ENCODE results near the gene BBS12. TPM values are rescaled to one million over a fixed set of nuclear protein-coding genes. Genes with fewer than 3 reads are reported as not detected.

BBS12 gene
- total RNA-seq: 1.1 and 3.9 TPM in 2 replicates

GRCh38 chr4:122732329-122733026, at the start of gene BBS12:
Gene BBS12, plus strand, starts transcription at chr4:122732704. Its CDS starts 9,189 bp downstream, at chr4:122741893.

Other genes starting within 250 kb of the BBS12 start
- gene IL21, start 111.6 kb upstream of the BBS12 start, total RNA-seq: not detected in 2 replicates
- gene FGF2, start 94.1 kb downstream of the BBS12 start, total RNA-seq: 10.9 and 11.2 TPM in 2 replicates
- gene NUDT6, start 189.9 kb downstream of the BBS12 start, total RNA-seq: 8.2 and 10.4 TPM in 2 replicates

All from mesangial cell (primary cell).